HG03378 (cell line): Measurements from ENCODE around the gene PTGFR.

Experiments used
- ATAC-seq: cut with Tn5 transposase; IDR thresholded peaks from one replicate; pipeline ENCODE4 v1.9.1; 2021; ENCODE audit warnings: mild to moderate bottlenecking, moderate library complexity; ENCODE audit not compliant: unreplicated experiment

The PTGFR gene

DNA sequence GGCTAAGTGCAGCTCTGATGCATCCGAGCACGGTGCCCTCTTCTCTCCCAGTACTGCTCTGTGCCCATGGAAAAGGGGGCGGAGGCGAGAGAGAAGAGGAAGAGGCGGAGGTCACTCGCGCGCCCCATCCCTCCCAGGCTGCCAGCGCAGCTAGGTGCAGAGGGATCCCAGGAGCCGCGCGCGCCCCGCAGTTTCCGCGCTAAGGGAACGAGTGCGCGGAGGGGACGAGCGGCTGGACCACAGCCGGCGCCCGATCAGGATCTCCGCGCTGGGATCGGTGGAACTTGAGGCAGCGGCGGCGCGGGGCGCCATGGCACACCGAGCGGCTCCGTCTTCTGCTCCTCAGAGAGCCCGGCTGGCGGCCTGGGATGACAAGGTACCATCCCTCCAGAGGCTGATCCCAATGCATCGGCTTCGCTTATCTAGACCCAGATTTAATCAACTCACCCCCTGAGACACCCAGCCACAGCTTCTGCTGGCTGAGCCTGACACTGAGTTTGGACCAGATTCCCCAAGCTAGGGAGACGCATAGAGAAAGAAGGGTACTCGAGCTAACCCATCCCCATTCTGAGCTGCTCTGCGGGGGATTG is at the start of gene PTGFR:
Gene PTGFR, plus strand, starts transcription at position 114 of the 590 bp plus-strand sequence. CDS start 1,770 bp downstream, outside the sequence.
- no peak for ATAC-seq

DNA sequence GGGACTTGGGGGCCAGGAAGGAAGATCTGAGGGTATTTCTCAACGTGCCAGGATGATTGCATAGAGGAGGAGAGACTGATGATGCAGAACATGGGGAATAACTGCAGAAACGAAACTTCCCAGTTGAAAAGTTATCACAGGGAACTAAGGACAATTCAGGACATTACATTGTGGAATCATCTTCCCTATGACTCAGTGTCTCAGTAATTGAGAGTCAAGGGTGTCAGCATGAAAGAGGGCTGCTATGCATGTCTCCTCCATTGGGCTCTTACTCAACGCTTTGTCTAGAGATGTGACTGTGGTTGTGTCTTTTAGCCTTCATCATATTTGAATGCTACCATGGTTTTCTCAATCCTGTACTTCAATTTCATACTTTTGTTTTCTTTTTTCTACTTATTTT is 48.9 kb upstream of the PTGFR start:
- no peak for ATAC-seq

DNA sequence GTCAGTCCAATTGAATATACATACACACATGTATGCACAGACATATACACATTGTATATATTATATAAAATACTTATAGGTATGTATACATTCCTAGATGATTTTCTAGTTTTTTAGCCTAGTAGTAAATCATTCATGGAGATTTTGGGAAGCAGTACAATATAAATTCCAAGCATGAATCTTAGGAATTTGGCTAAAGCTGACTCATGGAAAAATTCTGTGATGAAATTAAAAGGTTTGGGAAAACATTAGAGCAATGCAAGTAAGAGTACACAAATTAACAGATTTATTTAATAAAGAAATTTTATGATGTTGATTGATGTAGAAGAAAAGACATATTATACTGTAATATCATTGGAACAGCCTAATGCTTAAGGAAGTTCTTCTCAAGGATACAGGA is 43.7 kb upstream of the PTGFR start:
- ATAC-seq: no peak

- no peak for ATAC-seq
These were observed 26.3 kb upstream of the PTGFR start for GRCh38 chr1:78464449-78464891.

DNA sequence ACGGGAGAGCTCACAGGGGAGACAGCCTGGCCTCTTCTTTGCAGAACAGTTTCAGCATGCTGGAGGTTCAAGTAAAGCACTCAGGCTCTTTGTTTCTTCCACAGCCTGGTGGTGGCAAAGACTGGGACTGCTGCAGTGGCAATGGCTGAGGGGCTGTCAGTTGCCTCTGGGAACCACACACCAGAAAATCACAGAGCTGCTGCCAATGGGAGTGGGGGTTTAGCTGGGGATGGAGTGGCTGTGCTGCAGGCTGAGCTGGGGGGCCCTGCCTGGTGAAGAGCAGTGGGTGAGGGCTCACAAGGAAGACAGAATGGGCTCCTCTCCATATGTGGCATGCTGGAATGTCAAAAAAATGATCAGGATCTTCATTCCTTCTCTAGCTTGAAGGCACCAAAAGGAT is 25.6 kb upstream of the PTGFR start:
- no peak for ATAC-seq

DNA sequence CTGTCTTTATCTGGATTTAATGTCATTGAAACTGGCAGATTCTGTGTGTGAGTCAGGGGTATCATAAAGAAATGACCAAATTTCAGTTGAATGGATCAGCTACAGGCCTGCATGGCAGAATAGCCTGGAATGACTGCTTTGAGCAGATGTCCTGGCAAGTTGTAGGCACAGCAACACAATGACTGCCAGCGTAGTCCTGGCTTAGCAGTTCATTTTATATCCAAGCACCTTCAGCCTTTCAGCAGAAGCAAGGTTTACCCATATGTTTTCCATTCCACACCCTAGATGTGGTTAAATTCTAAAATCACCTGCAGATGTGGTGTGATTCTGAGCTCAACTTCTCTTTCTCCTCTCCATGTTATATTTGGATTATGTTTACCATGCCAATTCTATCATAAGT is 22.3 kb upstream of the PTGFR start:
- no peak for ATAC-seq

DNA sequence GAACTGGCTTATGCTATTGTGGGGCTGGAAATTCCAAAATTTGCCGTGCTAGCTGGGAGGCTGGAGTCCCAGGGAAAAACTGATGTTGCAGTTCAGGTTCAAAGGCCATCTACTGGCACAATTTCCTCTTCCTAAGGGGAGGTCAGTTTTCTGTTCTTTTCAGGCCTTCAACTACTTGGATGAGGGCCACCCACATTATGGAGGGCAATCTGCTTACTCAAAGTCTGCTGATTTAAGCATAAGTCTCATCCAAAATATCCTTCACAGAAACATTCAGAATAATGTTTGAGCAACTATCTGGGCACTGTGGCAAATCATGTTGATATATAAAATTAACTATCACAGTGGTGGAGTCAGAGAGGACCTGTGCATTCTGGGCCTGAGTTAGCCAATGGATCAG is 21.2 kb upstream of the PTGFR start:
- ATAC-seq: no peak

GRCh38 chr1:78471890-78472620 is 18.7 kb upstream of the PTGFR start:
- ATAC-seq: no peak

DNA sequence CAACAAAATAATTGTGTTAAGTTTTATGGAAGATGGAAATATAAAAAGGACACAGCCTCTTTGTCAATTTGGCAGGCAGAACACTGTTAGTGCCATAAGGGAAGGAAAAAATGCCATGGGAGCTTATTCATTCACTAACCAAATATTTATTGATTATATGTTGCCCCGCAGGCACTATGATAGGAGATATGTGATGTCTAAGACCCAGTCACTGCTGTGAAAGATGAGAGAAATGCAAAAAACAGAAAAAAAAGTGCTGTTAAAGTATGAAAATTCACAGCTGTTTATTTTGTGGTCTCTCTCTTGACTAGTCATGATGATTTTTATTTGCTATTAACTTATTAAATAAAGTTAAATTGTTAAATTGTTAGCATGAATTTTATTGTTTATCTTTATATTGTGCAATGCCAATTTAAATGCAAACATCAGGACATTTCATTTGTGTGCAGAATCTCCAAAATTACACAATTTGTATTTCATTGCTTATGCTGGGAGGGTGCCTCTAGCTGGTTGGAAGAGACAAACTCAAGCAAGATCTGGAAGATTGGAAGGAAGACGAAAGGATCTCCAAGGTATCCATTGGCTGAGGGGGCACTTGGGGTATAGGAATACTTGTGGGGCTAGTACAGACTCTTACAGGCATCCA is 17.8 kb upstream of the PTGFR start:
- ATAC-seq: no peak

DNA sequence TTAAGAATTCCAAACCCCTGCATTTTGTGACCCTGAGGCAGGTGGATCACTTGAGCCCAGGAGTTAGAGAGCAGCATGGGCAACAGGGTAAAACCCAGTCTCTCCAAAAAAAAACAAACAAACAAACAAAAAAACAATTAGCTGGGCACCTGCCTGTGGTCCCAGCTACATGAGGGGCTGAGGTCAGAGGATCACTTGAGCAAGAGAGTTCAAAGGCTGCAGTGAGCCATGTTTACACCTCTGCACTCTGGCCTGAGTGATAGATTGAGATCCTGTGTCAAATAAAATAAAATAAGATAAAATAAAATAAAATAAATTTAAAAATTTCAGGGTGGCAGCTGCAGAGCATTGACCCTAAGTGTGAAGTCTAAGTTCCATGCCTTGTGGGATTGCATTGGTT is 16.7 kb upstream of the PTGFR start:
- no peak for ATAC-seq

DNA sequence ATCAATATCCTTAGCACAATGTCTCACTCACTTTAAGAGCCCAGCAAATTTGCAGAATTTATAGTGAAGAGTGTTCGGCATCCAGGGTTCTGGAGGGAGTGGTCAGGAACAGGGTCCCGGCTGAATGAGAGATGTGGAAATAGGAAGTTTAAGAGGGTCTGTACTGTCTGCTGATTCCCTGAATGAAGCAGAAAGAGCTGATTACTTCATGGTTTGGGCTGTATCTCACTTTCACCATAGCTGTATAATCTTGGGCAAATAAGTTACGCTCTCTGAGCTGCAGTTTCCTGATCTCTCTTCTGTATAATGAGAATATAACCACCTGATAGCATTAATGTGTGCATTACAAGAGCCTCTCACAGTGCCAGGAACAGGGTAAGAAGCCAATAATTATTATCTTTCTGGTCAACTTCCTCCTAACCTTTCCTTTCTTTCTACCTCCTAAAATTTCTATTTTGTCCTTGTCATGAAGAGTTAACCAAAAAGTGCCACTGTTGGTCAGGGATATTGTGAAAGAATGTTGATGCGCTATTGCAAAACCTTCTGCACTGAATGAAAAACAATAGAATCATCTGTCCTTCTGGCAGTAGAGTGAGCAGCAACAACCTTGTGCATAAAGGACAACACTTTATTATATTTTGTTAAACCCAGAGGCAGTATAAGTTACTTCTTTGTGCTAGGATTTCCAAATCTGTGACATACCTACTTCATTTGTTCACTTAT is 14.7 kb upstream of the PTGFR start:
- ATAC-seq: no peak

DNA sequence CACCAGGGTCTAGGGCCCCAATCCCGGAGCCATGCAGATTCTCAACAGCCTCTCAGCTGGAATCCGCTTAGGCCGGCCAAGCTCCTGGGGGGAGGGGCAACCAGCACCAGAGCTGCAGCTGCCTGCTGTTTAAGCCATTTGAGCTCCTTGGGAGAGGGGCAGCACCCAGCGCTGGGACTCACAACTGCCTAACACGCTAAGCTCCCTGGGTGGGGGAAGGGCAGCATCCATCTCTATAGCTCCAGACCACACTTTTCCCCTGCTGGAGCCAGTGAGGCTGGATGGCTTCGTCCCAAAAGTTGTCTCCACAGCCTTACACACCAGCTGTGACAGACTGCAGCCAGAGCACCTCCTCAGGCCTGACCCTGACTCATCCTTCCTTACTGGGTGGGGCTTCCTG is 6.9 kb upstream of the PTGFR start:
- no peak for ATAC-seq

DNA sequence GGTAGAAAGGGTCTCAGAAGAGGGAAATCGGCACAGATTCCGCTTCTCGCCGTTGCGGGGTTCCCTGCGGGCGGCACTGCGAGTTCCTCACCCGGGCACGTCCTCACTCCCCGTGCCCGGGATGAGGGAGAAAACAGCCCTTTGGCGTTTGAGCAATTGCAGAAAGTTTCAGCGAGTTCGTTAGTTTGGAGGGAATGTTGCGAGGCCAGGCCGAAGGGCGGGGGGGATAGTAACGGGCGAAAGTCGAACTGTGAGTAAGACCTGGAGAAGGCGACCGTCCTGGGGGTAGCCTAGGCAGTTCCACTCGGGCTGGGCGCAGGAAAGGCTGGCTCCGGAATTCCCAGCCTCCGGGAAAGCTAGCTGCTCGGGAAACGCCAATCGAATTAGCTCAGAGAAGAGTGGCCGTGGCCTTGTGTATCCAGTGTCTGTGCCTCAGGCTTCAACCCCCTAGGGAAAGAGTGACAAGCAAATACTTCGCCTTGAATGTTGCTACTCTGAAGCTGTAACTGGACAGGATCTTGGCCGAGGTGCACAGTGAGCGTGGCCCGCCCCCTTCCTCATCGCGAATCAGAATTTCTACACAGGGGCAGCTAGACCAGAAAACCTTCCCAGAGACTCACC is 787 bp downstream of the PTGFR start:
- no peak for ATAC-seq

DNA sequence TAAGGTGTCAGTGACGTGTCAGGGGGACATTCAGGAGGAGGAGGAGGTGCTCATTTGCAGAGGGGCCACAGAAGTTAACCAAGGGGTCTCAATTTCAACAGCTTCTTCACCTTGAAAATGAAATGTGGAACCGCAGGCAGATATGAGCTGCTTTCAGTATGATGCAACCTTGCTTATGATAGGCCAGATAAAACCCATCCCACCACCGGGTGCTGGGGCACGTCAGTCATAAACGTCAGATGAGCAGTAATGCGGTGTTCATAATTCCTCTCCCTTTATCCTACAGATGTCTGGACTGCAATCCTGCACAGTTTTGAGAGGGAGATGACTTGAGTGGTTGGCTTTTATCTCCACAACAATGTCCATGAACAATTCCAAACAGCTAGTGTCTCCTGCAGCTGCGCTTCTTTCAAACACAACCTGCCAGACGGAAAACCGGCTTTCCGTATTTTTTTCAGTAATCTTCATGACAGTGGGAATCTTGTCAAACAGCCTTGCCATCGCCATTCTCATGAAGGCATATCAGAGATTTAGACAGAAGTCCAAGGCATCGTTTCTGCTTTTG is 1.7 kb downstream of the PTGFR start:
- no peak for ATAC-seq

DNA sequence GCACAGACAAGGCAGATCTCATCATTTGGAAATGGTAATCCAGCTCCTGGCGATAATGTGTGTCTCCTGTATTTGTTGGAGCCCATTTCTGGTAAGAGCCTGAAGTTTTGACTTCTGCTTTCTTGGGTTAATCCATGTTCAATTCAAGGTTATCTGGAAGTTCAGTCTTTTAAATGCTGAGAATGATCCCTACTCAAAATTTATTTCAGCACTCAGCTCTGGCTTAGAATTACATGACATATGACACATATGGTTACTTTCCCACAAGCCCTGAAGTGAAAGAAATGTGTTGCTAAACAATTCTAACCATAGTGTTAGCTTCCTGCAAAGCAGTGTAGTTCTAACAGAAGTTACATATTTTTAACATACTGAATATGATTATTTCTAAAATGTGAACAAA is 2.7 kb downstream of the PTGFR start:
- ATAC-seq: no peak

DNA sequence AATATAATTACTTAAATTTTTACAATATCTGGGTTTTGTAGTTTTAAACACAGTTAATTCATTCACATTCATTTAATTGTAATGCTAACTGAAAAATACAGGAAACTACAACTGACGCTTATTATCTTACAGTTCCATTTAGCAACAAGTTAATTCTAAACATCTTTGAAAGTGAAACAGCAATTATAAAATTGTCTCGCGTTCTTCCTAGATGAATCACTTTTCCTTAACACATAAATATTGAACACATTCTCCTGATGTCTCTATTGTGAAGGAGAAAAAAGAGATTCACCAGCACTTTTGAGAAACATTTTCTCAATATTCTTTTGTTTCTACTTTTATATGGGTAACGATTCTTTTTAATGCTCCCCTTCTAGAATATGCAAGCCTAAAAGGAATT is 6.4 kb downstream of the PTGFR start:
- ATAC-seq: no peak

GRCh38 chr1:78500529-78500928 is 9.8 kb downstream of the PTGFR start:
- no peak for ATAC-seq

DNA sequence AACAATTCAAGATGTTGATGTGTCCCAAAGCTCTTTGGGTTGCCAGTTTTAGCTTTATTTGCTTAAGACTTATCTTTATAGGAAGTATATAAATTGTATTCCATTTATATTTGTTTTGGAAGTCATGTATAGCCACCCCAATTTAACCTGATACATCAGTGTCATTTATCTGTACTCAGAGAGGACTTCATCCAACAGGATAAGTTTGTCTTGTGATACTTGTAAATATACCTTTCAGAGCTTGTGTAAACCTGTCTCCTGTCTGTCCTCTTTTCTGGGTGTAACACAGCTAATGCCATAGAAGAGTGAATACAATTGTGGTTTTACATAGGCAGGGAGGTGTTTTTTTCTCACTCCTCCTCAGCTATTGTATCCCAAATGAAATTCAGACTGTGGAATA is 10.4 kb downstream of the PTGFR start:
- no peak for ATAC-seq

- ATAC-seq: no peak
These were observed 20.6 kb downstream of the PTGFR start for GRCh38 chr1:78511334-78511733.

DNA sequence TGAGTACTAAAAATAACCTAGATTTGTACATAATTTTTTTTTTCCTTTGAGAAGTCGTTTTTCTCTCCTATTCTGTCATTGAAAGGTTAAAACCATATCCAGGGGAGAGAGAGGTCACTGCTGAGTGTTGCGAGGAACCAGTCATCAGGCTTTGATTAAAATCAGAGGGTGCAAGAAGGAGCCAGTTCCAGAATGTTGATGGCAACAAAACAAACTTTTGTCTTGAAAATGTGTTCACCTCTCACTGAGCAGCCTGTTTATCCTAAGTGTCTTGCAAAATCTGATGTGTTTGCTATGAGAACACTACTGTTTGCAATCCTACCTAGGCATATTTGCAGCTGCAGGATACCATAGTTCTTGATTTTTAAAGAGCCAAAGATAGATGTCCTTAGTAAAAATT is 25.9 kb downstream of the PTGFR start:
- ATAC-seq: no peak

GRCh38 chr1:78519446-78519845 is 28.7 kb downstream of the PTGFR start:
- no peak for ATAC-seq
